ENCODE measurements around the gene GDPGP1. TPM values are rescaled to one million over a fixed set of nuclear protein-coding genes. Genes with fewer than 3 reads are reported as not detected.

GDPGP1 gene
- polyA plus RNA-seq, 2 of the 4 experiments (the other 2 are of a cell fraction) = 4.4 to 5.7 TPM

GRCh38 chr15:90213818-90214204 lies 20.2 kb upstream of the GDPGP1 start:
- DNase-seq (ENCODE audit: low read depth in 1 of 2, low spot score in 1 of 2) (no peak), FAIRE-seq (no peak), ATAC-seq (no peak)
- no peak for TF ChIP-seq RARB (CRISPR knock-in tag; IDR thresholded peaks at IDR 0.05)
- TF ChIP-seq JUN (IDR thresholded peaks at IDR 0.05) = no peak
- TF ChIP-seq MAFK (IDR thresholded peaks at IDR 0.05; ENCODE audit: partially characterized antibody) = no peak
- no peak for TF ChIP-seq SREBF2 (IDR thresholded peaks at IDR 0.05)
- TF ChIP-seq NR3C1 (IDR thresholded peaks at IDR 0.05) = no peak
- ChIA-PET POLR2A (interaction anchor here (1.7 to 2.6 kb wide), 3 partner anchors 12 to 22 kb away, joined by 4 to 17 read pairs (median 11); partner anchors contain the start of genes CIB1, GDPGP1 and SEMA4B), CTCF (interaction anchor here (0.6 to 36.4 kb wide), 15 partner anchors 8 to 435 kb away, joined by 3 to 732 read pairs (median 4); partner anchors contain the start of genes CIB1, GDPGP1 and SEMA4B)
- Histone ChIP-seq H3K9me3 (no peaks in the 10 kb centered on the region), H3K4me2 (no peak overlapping the region), H3K4me3 (no peak overlapping the region), H3K4me1 (peaks cover 58% of the 10 kb centered on the region), H3K27ac (peak overlapping the region in 1 of 2 experiments; percentile 90; a peak in 4 of 6 replicates)
- WGBS (ENCODE audit: missing lambda C conversion rate) = 91% methylated on average over 11 of the region's 11 CpGs

GRCh38 chr15:90214553-90215196 lies 19.3 kb upstream of the GDPGP1 start:
- FAIRE-seq (no peak), ATAC-seq (peak in 1 of 2 experiments; percentile 53; a peak in 3 of 6 replicates), DNase-seq (ENCODE audit: low read depth in 1 of 2, low spot score in 1 of 2) (peak; percentile 64 to 69)
- 78% methylated on average over 8 of the region's 8 CpGs for WGBS (ENCODE audit: missing lambda C conversion rate)
- H3K27ac ChIP-seq = peak overlapping the region; percentile 9 to 21; a peak in 2 of 6 replicates
- no peaks in the 10 kb centered on the region for H3K9me3 ChIP-seq
- H3K4me2 ChIP-seq = no peak overlapping the region
- H3K4me1 ChIP-seq = peaks cover 61% of the 10 kb centered on the region
- TF ChIP-seq EHF (CRISPR knock-in tag; IDR thresholded peaks at IDR 0.05) (no peak), KDM5A (IDR thresholded peaks at IDR 0.05) (no peak), CTCF (IDR thresholded peaks at IDR 0.05) (peak; percentile 13; the same call in 1 of the 3 replicates), RAD21 (conservative IDR thresholded peaks at IDR 0.05 in 1 of 2, IDR thresholded peaks at IDR 0.05 in 1 of 2) (peak in 1 of 2 experiments; percentile 23; a peak in 2 of 5 replicates), SMC3 (IDR thresholded peaks at IDR 0.05) (peak; percentile 21; the same call in 1 of the 3 replicates)
- POLR2A ChIA-PET = interaction anchor here (0.6 to 1.7 kb wide), 5 partner anchors 13 to 451 kb away, joined by 3 to 5 read pairs (median 4); partner anchors contain the start of genes CIB1 and SEMA4B
- no peak overlapping the region for H3K4me3 ChIP-seq
- CTCF ChIA-PET = interaction anchor here (0.7 to 36.4 kb wide), 19 partner anchors 10 to 480 kb away, joined by 3 to 732 read pairs (median 3); partner anchors contain the start of genes CIB1, GDPGP1 and SEMA4B

- ChIA-PET POLR2A (interaction anchor here (1.1 kb wide), 1 partner anchor 16 kb away, joined by 4 read pairs; the partner anchor contains the start of genes CIB1 and GDPGP1), CTCF (interaction anchor here (0.7 to 36.4 kb wide), 10 partner anchors 13 to 132 kb away, joined by 3 to 732 read pairs (median 36); partner anchors contain the start of genes CIB1, GDPGP1 and SEMA4B)
- Histone ChIP-seq H3K9me3 (no peaks in the 10 kb centered on the region), H3K4me1 (peaks cover 45% of the 10 kb centered on the region), H3K27ac (0 out of 6 replicates have a peak overlapping the region, but pooled peaks of 1 of the 2 experiments have one; percentile 6), H3K4me3 (no peak overlapping the region), H3K4me2 (no peak overlapping the region)
- no peak for DNase-seq (ENCODE audit: low read depth in 1 of 2, low spot score in 1 of 2)
- no peak for TF ChIP-seq EP300 (IDR thresholded peaks at IDR 0.05)
- TF ChIP-seq KDM1A (IDR thresholded peaks at IDR 0.05; ENCODE audit: low read depth) = no peak
- no peak for TF ChIP-seq GATA3 (IDR thresholded peaks at IDR 0.05; ENCODE audit: borderline replicate concordance)
- TF ChIP-seq CBX2 (IDR thresholded peaks at IDR 0.05; ENCODE audit: borderline replicate concordance, low read depth) = no peak
- TF ChIP-seq ZSCAN20 (CRISPR knock-in tag; IDR thresholded peaks at IDR 0.05) = no peak
- TF ChIP-seq ZNF302 (CRISPR knock-in tag; IDR thresholded peaks at IDR 0.05) = no peak
- TF ChIP-seq SMC3 (IDR thresholded peaks at IDR 0.05) = no peak
- no peak for TF ChIP-seq ATOH8 (CRISPR knock-in tag; IDR thresholded peaks at IDR 0.05; ENCODE audit: low read depth)
- TF ChIP-seq NR3C1 (IDR thresholded peaks at IDR 0.05) = no peak
- no peak for TF ChIP-seq ESRRA (IDR thresholded peaks at IDR 0.05; ENCODE audit: borderline replicate concordance, low read length)
- no peak for TF ChIP-seq POLR2AphosphoS2 (conservative IDR thresholded peaks at IDR 0.05; ENCODE audit: low read length)
- TF ChIP-seq USF2 (IDR thresholded peaks at IDR 0.05) = no peak
- no peak for TF ChIP-seq HOXB5 (CRISPR knock-in tag; IDR thresholded peaks at IDR 0.05)
- WGBS (ENCODE audit: missing lambda C conversion rate) = 79% methylated on average over 9 of the region's 9 CpGs
- no peak for FAIRE-seq
- ATAC-seq = no peak
Measured at GRCh38 chr15:90217671-90218394, 16.2 kb upstream of the GDPGP1 start.
